ENCODE results near the gene TRERF1. TPM values are rescaled to one million over a fixed set of nuclear protein-coding genes. Genes with fewer than 3 reads are reported as not detected.
A peak's percentile ranks its signal among the peaks of the same experiment; 100 is the strongest.

TRERF1 gene
- total RNA-seq, 1 donor from 2014 or later: 0.40 TPM

DNA sequence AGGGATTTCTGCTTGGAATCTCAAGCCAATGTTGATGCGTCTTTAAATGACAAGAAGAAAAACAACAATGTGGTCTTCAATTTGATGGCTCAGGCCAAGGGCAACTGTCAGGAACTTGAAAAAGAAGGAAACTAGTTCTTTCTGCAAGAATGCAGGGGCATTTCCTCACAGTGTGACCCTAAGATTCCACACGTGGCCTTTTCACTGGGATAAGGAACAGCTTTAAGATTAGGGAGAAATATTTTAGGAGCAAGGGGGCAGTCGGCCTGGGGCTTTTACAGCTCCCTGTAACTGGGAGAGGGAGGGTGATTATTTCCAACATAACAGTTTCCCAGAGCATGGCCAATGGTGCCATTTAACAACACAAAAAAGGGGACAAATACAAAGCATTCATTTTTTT, 194.7 kb downstream of the TRERF1 start:
- peak; percentile 15 for DNase-seq (ENCODE audit: low read depth, low spot score)

DNA sequence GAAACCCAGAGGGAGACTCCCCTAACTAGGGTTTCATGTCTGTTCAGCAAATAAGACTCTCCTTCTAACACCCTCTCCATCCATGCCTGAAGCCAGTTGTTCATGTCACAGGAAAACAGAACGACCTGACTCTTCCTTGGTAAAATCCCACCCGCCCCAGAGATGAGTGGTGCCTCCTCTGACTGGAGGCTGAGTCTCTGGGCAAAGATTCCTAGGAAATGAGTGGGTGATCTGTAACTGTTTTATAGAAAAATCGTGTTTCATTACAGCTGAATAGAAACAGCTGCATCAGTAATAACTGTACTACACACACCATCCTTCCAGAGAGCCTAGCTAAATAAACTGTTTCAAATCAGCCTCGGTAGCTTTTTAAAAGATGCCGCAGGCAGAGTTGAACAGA, 196.7 kb downstream of the TRERF1 start:
- DNase-seq (ENCODE audit: low read depth, low spot score): no peak

DNA sequence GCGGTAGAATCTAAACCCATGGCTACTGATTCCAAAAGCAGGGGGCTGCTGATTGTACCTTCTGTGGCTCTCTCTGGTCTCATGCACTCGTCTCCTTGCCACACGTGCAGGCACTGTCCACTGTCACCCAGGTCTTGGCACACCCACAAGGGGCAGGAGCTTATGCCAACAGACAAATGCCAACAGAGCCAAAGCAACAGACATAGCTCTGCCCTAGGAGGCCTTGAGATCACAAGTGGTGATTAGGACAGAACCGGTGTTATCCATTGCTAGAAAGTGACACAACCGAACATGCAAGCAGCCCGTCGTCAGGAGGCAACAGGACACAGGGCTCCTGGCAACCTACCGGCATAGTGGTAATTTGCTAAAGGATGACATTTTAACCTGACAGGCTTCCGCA, 197.2 kb downstream of the TRERF1 start:
- DNase-seq (ENCODE audit: low read depth, low spot score): no peak

DNA sequence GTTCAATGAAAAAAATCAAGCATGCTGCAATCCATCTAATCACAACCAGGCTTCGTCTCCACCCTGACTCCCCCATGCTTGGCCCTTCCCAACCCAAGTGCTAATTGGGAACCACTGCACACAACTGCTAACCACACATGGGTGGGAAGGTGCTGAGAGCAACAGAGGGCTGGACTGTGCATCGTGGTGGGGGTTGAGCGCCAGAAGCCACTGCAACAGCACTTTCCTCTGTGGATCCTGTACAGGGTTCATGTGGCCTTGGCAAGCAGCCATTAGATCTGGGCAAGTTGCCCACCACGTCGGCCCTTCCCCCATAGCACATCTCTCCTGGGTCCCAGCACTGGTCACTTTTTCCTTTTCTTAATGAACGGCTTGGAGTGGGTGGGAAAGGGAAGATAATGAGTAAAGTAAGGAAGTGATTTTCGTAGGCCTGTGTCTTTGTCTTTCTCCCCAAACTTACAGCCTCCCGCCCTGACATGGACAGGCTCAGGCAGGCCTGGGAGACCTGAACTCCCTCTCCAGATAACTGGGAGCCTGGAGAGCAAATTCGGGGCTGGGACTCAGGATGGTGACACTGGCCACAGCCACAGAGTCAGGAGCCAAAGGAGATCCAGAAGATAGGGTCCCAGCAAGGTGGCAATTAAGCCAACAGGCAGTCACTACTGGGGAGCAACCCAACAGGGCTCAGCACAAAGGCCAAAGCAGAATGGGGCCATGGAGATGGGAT, 199.7 kb downstream of the TRERF1 start:
- no peak for DNase-seq (ENCODE audit: low read depth, low spot score)

DNA sequence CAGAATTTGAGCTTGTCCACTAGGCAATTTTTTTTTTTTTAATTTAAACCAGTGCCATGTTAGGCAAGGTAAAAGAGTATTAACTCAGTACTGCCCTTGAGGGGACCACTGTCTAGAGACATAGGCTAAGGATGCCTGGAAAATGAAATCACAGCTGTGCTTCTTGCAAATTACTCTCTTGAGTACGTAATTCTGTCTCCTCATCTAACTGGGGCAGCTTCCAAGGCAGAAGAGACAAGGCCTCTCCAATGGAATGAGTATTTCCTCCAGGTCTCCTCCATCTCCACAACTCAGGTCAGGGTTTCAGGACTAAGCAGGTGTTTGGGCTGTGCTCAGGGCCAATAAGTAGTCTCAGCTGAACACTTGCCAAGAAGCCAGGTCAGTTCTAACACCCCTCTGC, 200.2 kb downstream of the TRERF1 start:
- DNase-seq (ENCODE audit: low read depth, low spot score): no peak

DNA sequence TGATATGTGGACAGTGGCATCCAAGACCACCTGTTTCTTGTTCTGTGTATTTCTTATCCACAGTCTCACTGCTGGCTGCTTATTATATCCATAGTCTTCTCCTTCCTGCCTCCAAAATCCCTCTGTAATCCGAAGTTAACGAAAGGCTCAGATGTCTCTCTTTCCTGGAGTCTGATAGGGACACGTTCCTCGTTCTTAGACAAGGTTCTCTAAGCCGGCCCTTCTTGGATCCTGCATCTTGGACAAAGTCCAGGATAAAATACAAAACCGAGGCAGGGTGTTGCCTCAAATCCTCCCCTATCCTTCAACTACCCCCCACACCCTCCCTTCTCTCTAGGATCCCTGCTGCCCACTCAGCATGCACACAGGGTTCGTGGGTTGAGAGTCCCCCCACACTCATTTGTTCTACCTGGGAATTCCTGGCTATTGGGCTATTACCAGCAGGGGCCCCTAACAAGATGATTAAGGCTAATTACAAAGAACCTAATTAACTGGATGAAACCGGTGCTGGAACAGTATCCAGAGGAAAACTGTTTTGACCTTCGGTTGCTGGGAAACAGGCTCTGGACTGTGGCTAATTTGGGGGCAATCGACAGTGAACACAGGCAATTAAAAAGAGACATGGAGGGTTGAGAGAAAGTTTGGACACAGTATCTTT, 201.3 kb downstream of the TRERF1 start:
- DNase-seq (ENCODE audit: low read depth, low spot score): no peak

DNA sequence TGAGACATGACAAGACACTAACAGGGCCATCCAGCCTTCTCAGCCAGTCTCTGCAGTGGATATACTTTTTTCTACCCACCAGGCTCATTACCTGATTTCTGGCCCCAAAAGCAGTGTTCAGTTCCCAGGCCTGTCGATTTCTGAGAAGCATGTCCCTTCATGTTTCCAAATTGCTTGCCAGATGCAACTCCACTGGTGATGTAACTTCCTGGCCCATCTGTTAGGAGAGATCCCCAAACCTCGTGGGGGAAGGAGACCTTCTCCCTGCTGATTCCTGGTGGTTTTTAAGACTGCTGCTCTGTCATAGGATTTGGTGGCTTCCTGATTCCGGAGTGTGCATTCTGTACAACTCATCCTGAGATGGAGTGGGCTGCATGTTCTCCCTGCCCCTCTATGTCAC, 202.4 kb downstream of the TRERF1 start:
- no peak for DNase-seq (ENCODE audit: low read depth, low spot score)

DNA sequence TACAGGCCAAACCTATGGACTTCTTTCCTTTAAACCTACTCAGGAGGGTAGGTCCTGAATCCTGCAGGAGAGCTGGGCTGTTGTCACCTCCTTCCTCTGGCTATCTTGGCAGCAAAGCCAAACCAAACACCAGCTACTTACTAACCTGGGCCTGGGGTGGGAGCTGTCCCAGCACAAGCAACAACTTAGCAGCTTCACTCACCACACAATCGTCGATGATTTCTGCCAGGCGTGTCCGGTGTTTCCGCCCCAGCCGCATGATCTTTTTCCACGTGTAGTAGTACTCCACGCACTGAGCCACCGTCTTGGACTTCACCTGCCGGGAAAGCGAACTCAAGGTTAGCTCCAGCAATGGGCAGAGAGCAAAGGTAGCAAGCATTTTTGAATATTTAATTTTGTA, 208.7 kb downstream of the TRERF1 start:
- DNase-seq (ENCODE audit: low read depth, low spot score): no peak

DNA sequence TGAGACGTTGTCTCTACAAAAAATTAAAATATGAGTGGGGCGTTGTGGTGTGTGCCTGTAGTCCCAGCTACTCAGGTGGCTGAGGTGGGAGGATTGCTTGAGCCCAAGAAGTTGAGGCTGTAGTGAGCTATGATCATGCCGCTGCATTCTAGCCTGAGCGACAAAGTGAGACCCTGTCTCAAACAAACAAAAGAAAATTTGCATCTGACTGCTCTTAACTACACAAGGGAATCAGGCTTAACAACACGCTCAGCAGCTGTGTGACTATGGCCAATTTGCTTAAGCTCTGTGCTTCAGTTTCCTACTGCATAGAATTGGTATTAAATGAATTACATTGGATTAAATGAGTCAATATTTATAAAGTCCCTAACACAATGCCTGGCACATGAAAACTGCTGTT, 209.8 kb downstream of the TRERF1 start:
- DNase-seq (ENCODE audit: low read depth, low spot score): no peak

DNA sequence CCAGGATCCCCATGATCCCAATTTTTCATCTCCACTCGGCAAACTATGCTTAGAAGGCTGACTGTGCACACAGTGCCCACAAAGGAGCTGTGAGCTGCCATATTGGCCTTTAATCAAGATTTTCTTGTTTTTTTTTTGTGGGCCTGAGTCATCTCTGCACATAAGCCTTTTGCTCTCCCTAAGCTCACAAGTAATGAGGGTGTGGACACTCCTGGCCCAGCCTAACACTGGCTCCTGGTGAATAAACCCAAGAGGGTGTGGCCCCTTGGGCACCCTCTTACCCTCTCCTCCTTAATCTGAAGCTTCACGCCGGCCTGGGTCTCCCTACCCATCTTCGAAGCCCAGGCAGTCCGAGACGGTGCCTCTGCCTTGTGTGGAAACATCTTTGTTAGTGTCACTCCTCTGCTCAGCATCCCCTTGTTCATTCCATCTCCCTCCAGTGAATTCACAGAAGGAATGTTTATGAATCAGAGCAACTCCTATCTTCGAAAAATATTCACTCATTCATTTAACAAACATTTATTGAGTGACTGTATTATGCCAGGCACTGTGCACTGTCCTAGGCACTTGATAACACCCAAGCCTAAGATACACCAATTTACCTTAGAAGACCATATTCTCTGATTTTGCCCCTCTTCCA, 211.9 kb downstream of the TRERF1 start:
- no peak for DNase-seq (ENCODE audit: low read depth, low spot score)

DNA sequence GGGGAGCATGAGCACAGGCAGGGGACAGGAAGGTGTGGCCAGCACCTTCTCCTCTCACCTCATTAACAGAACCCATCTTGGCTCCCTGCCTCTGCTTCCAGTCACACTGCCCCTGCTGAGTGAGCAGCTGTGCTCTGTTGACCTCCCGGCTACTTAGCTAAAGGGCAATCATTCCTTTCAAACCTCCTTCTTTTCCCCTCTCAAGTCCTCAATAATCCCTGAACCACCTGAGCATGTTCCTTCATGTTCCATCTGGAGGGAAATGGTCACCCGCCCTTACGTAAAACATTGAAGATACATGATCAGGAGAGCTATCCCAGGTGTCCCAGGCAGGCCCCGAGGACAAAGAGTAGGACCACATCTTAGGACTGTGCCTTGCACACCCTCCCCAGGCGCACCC, 212.4 kb downstream of the TRERF1 start:
- no peak for DNase-seq (ENCODE audit: low read depth, low spot score)

DNA sequence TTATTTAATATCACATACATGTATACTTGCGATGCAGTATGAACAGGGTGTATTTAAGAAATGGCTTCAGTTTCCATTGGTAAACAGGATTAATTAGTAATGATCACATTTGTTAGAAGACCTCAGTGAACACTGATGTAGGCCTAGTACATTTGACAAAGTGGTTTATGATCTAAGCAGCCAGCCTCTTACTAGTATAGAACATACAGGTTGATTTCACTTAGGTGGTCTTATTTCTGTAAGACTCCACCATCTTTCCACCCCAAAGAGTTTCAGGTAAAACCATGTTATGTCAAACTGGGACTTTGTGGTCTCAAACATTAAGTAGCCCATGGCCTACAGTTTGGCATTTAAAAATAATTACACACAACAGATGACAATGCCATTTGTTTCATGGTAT, 213.9 kb downstream of the TRERF1 start:
- DNase-seq (ENCODE audit: low read depth, low spot score): no peak

DNA sequence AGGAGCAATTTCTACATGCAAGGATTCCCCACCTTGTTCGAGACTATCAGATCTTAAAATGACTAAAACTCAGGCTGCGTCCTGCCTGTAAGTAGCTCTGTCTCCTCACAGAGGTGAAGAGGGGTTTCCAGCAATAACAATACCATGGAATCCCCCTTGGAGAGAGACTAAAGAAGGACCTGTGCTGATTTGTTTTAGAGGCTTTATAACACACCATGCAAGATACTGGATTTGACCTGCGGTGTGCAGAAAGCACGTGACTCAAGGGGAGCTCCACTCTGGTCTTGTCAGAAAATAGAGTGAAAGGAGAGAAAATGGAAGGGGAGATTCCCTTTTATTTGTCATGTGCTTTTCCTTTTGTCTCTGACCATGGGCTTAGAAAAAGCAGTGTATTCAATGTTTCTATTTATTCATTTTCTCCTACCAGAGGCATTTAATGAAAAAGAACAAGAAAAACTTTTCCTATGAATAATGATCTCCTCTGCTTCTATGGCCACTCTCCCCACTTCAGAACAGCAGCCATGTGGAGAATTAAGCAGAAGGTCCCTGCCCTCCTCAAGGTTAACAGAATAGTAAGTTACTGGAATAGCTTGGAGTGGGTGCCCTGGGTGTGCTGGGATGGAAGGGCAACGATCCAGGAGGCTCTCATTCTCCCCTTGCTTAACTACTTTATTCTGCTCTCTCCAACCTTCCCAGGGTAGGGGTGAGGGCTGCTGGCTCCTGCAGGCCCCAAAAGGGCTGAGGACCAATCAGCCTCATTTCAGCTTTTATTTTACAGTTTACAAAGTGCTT, 214.8 kb downstream of the TRERF1 start:
- DNase-seq (ENCODE audit: low read depth, low spot score): no peak

DNA sequence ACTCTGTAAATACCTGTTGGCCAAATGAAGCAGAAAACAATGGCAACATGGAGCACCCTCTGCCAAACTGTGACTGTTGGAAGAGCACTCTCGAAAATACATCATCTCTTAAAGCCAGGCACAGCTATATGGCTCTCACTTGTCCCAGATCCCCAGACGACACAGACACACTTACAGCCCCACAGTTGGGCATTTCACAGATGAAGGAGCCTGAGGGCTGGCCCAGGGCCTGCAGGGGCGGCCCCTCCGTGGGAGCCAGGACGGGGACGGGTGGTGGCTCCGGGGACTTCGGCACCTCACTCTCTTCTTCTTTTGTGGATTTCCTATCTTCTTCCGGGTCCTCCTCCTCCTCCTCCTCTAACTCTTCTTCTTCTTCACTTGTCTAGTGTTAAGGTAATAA, 215.7 kb downstream of the TRERF1 start:
- no peak for DNase-seq (ENCODE audit: low read depth, low spot score)

DNA sequence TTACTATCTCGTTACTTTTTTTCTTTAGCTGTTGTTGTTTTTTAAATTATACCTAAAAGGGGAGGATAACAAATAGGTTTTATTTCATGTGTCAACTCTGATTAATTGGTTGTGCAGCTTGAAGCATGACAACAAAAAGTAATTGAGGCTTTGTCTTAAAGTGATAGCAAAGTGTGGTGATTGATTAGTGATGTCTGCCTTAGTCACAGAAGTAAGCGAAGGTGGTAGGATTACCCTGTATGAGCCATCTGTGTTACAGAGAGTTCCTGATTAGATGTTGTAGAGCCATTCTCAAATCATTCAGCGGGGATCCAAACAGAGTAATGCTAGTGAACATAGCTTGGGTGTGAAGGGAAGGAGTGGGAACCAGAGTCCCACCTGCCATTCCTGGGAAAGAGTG, 219.7 kb downstream of the TRERF1 start:
- DNase-seq (ENCODE audit: low read depth, low spot score): no peak

DNA sequence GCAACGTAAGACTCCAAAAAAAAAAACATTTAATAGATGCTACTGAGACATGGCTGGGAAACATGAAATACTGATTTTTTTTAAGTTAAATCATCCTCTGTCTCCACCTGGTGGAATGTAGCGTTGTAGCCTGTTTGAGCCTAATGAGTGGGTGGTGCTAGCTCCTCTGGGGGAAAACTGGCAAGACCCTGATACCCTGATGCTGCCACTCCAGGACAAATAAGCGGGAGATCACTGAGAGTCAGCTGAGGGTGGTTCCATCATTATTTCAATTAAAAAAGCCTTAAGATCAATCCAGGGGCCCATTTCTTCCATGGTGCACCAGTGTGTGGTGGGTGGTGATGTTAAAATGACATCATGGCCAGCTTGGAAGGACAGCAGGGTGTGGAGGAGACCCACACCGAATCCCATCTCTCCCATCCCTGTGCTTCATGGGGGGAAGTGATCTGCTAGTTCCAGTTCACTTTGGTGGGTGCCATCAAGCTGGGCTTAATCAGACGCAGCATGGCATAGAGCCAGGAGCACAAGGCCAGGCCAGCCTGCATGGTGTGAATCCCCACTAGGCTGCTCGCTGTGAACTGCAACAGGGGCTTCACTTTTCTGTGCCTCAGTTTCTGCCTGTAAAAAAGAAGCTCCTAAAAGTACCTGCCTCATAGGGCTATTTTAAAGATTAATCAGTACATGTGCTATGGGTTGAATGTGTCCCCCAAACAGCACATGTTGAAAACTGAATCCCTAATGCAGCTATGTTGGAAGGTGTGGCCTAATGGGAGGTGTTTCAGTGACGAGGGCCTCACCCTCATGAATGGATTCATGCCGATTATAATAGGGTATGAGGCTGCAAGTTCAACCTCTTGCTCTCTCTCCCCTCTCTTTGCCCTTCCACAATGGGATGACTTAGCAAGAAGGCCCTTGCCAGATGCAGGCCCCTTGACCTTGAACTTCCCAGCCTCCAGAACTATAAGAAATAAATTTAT, 221.1 kb downstream of the TRERF1 start:
- DNase-seq (ENCODE audit: low read depth, low spot score): no peak

DNA sequence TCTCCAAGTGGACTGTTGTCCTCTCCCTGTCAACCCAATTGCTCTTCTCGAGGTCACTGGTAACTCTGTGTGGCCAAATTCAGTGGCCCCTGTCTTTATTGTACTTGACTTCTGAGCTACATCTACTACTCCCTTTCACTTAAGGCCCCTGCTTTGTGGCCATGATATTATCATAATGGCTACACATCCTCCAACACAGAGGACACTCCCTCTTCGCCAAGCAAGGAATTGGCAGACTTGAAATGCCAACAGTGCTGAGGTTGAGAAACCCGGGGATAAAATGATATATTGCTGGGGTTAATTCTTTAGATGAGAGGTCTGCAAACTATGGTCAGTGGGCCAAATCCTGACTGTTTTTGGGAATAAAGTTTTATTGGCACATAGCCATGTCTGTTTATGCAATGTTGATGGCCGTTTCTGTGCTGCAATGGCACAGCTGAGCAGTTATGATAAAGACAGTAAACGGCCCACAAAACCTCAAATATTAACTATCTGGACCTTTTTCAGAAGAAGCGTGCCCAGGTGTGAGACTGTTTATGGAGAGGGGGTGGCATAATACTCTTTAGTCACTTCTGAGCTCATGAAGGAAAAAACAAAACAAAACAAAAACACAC, 222.1 kb downstream of the TRERF1 start:
- DNase-seq (ENCODE audit: low read depth, low spot score): no peak

DNA sequence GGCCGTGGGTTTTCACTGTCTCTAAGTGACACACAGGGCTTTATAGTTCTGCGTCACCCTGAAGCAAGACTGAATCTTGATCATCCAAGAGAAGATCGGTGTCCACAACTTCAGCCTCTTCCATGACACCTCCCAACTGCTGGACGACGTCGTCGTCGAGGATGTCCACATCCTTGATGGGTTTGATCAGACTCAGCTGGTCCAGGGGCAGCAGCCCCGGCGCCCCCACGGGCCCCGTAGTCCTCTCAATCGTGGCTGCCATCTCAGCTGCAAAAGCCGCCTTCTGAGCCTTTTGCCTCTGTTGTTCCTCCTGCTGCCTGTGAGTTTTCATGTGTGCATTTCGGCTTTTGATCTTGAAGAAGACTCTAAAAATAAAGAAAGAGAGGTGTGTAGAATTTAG, 223.4 kb downstream of the TRERF1 start:
- DNase-seq (ENCODE audit: low read depth, low spot score): no peak

DNA sequence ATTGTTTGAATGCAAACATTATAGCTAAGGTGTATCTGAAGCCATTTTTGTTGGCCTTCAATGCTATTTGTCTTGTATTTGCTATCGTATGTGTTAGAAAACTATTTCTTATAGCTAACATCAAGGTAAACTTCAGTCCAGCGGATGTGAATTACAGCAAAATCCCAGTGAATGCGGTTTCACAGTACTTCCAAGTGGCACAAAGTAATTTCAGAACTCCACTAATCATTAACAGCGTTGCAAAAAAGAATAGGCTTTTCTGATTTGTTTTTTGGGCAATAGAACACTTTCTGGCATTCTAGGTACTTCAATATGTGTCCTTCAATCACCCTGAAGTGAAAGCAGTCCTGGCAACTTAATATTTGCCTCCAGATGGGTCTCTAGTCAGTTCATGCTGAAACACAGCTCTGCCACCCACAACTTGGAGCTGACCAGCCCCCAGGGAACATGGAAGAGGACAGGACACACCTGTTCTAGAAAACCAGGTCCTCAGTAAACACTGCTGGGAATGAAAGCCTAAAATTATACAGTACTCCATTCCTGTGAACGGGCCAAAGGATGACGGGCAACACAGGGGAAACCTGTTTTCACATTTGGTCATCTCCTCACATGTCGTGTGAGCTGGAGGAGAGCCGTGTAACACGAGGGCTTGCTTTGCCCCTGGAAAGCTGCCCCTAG, 224.4 kb downstream of the TRERF1 start:
- DNase-seq (ENCODE audit: low read depth, low spot score): no peak

DNA sequence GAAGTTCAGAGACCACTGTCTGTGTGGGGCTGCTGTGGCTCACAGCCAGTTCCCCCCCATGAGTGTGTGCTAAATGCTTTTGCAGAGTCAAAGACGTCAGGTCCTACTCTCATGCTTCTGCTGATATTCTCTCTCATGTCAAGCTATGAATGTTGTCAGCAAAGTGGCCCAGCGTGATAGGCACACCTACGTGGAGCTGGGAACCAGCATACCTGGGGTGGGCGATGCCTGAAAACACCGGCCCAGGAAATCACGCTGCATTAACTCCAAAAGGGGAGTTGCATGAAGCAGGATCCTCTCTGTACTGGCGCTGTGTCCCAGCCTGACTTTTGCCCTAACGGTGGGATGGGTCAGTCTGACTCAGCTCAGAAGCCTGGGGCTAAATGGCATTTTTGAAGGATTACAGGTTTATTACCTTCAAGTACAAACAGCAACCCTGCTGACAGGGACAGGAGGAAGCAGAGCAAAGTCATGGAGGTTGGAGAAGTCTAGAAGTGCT, 225.0 kb downstream of the TRERF1 start:
- no peak for DNase-seq (ENCODE audit: low read depth, low spot score)
